GM10248 (cell line): Measurements from ENCODE around the gene DCAF17.
A peak's percentile ranks its signal among the peaks of the same experiment; 100 is the strongest.

Experiments used
- CTCF ChIA-PET: fragments of 300-600 bp; sonication (Branson Sonifier 250); formaldehyde crosslinking; extraction: SDS; loops from one replicate; lab custom pipeline; 2021; ENCODE audit warnings: antibody characterized with exemption; lab: Yijun Ruan, JAX
- POLR2A ChIA-PET: fragments of 350-650 bp; sonication (Branson Sonifier 250); formaldehyde crosslinking; extraction: SDS; loops from one replicate; lab custom pipeline; 2020; ENCODE audit warnings: antibody characterized with exemption; lab: Yijun Ruan, JAX
- DNase-seq: peaks from one replicate; pipeline ENCODE4 v3.0.0; 2012; ENCODE audit errors: extremely low spot score
- CTCF ChIP-seq: IDR thresholded peaks from 2 replicates; pipeline ENCODE4 v1.5.1; 2012; ENCODE audit warnings: mild to moderate bottlenecking, low read depth; ENCODE audit errors: extremely low read depth, missing control alignments, control extremely low read depth

Gene DCAF17

GRCh38 chr2:171516793-171517192, 82.8 kb downstream of the DCAF17 start:
- CTCF ChIA-PET: interaction anchor here (1.4 kb wide), 1 partner anchor 27 kb away, joined by 3 read pairs; no protein-coding TSS in a partner anchor

GRCh38 chr2:171520471-171520870, 86.4 kb downstream of the DCAF17 start:
- ChIA-PET CTCF (interaction anchor here (1.7 to 2.9 kb wide), 2 partner anchors 9 to 582 kb away, joined by 3 to 20 read pairs; partner anchors contain the start of gene DLX2), POLR2A (no interaction called here)
- TF ChIP-seq CTCF: no peak
- no peak for DNase-seq

More at GRCh38 chr2:171516793-171517192, 82.8 kb downstream of the DCAF17 start:
- TF ChIP-seq CTCF: no peak
- DNase-seq: no peak
- POLR2A ChIA-PET: no interaction called here

GRCh38 chr2:171521361-171522051, 87.5 kb downstream of the DCAF17 start:
- no peak for DNase-seq
- ChIA-PET POLR2A (interaction anchor here (0.7 kb wide), 1 partner anchor 91 kb away, joined by 3 read pairs; no protein-coding TSS in a partner anchor), CTCF (interaction anchor here (0.9 to 2.9 kb wide), 7 partner anchors 10 to 581 kb away, joined by 3 to 20 read pairs (median 5); partner anchors contain the start of gene DLX2)
- TF ChIP-seq CTCF: no peak

GRCh38 chr2:171522052-171522787, 88.2 kb downstream of the DCAF17 start, which contains the start of gene CYBRD1:
TSS of gene CYBRD1 (plus strand) at chr2:171522474. CDS start at chr2:171522546, 72 bp downstream.
- POLR2A ChIA-PET: interaction anchor here (0.7 kb wide), 1 partner anchor 91 kb away, joined by 3 read pairs; no protein-coding TSS in a partner anchor
- CTCF ChIA-PET: interaction anchor here (0.9 to 2.9 kb wide), 7 partner anchors 9 to 580 kb away, joined by 3 to 20 read pairs (median 5); partner anchors contain the start of gene DLX2
- peak; percentile 11 for TF ChIP-seq CTCF
- DNase-seq: peak; percentile 84

GRCh38 chr2:171522788-171523087, 88.7 kb downstream of the DCAF17 start:
- POLR2A ChIA-PET: no interaction called here
- CTCF ChIA-PET: interaction anchor here (1.1 to 1.5 kb wide), 5 partner anchors 9 to 19 kb away, joined by 4 to 11 read pairs (median 5); no protein-coding TSS in a partner anchor
- no peak for TF ChIP-seq CTCF
- no peak for DNase-seq

GRCh38 chr2:171523088-171524017, 89.3 kb downstream of the DCAF17 start:
- CTCF ChIA-PET: interaction anchor here (0.9 to 1.3 kb wide), 8 partner anchors 9 to 73 kb away, joined by 3 to 5 read pairs (median 3); no protein-coding TSS in a partner anchor
- POLR2A ChIA-PET: no interaction called here
- DNase-seq: peak; percentile 64
- no peak for TF ChIP-seq CTCF
